K562 (cell line): ENCODE results near the gene VPS37D. TPM values are rescaled to one million over a fixed set of nuclear protein-coding genes. Genes with fewer than 3 reads are reported as not detected.

ENCODE experiments used
- ARHGAP35 ChIP-seq: fragments of 450-650 bp; IDR thresholded peaks from 2 replicates; pipeline ENCODE4 v1.6.1; 2018; ENCODE audit not compliant: partially characterized antibody
- ARID1B ChIP-seq: fragments of 450-650 bp; IDR thresholded peaks from 2 replicates; pipeline ENCODE4 v1.6.1; 2016; ENCODE audit warnings: antibody characterized with exemption, mild to moderate bottlenecking, inconsistent platforms
- ATF1 ChIP-seq, 2 experiments: fragments of 450-650 bp in 1 of 2; IDR thresholded peaks; 2 replicates each; pipeline ENCODE4 v1.6.1; 2016; ENCODE audit warnings: missing compliant biosample characterization in 1 of 2, missing genetic modification characterization in 1 of 2
- BACH1 ChIP-seq: fragments of 200-800 bp; sonication (Bioruptor generic); IDR thresholded peaks from 2 replicates; pipeline ENCODE4 v1.6.1; 2016; ENCODE audit warnings: missing genetic modification characterization, missing compliant biosample characterization
- CBFB ChIP-seq: sonication (generic); formaldehyde crosslinking; IDR thresholded peaks from 2 replicates; pipeline ENCODE4 v1.4.0; 2020; ENCODE audit warnings: mild to moderate bottlenecking, missing genetic modification reagents
- CLOCK ChIP-seq: fragments of 250-450 bp; sonication (Bioruptor Pico); IDR thresholded peaks from 2 replicates; pipeline ENCODE4 v1.4.0; 2020; ENCODE audit warnings: mild to moderate bottlenecking, moderate library complexity, borderline replicate concordance
- DACH1 ChIP-seq: fragments of 450-650 bp; IDR thresholded peaks from 2 replicates; pipeline ENCODE4 v1.6.1; 2018; ENCODE audit not compliant: partially characterized antibody
- EZH2 ChIP-seq: IDR thresholded peaks from 2 replicates; pipeline ENCODE4 v1.6.1; 2012; ENCODE audit warnings: low read depth, mild to moderate bottlenecking, inconsistent platforms, low read length, borderline replicate concordance
- GABPB1 ChIP-seq: sonication (generic); formaldehyde crosslinking; IDR thresholded peaks from 2 replicates; pipeline ENCODE4 v1.8.0; 2022; ENCODE audit warnings: mild to moderate bottlenecking, missing genetic modification reagents
- IRF1 ChIP-seq: sonication (generic); formaldehyde crosslinking; IDR thresholded peaks from 2 replicates; pipeline ENCODE4 v1.8.0; 2022; ENCODE audit warnings: missing genetic modification reagents, mild to moderate bottlenecking, borderline replicate concordance
- MIER1 ChIP-seq: fragments of 450-650 bp; IDR thresholded peaks from 2 replicates; pipeline ENCODE4 v1.6.1; 2016; ENCODE audit warnings: antibody characterized with exemption, mild to moderate bottlenecking, low read depth
- NFATC3 ChIP-seq: fragments of 450-650 bp; IDR thresholded peaks from 2 replicates; pipeline ENCODE4 v1.6.1; 2017; ENCODE audit warnings: mild to moderate bottlenecking
- NFIX ChIP-seq: fragments of 250-450 bp; sonication (Bioruptor Pico); IDR thresholded peaks from 2 replicates; pipeline ENCODE4 v1.4.0; 2020; ENCODE audit warnings: low read depth, mild to moderate bottlenecking, moderate library complexity
- PCBP1 ChIP-seq: fragments of 200-400 bp; formaldehyde crosslinking; IDR thresholded peaks from 2 replicates; pipeline ENCODE4 v1.6.1; 2018; ENCODE audit warnings: mild to moderate bottlenecking, low read depth, low read length; ENCODE audit not compliant: poor library complexity, severe bottlenecking
- POLR2AphosphoS5 ChIP-seq: IDR thresholded peaks from 2 replicates; pipeline ENCODE4 v1.6.1; 2011; ENCODE audit warnings: mild to moderate bottlenecking, low read depth, low read length, moderate library complexity; ENCODE audit not compliant: control insufficient read depth, insufficient read depth
- POLR3G ChIP-seq: IDR thresholded peaks from 2 replicates; pipeline ENCODE4 v1.6.1; 2011; ENCODE audit not compliant: insufficient read length, insufficient replicate concordance; ENCODE audit errors: extremely low read depth
- U2AF2 ChIP-seq: fragments of 200-400 bp; formaldehyde crosslinking; optimal IDR thresholded peaks from 2 replicates; pipeline ENCODE3; 2017; ENCODE audit warnings: low read depth, mild to moderate bottlenecking, low read length
- ZKSCAN8 ChIP-seq: fragments of 200-800 bp; sonication (Bioruptor generic); IDR thresholded peaks from 2 replicates; pipeline ENCODE4 v1.6.1; 2016; ENCODE audit warnings: missing genetic modification characterization, missing compliant biosample characterization
- ZNF717 ChIP-seq: fragments of 250-450 bp; sonication (Bioruptor Pico); IDR thresholded peaks from 2 replicates; pipeline ENCODE4 v1.5.0; 2021
- polyA plus RNA-seq, 8 experiments: library from polyadenylated mRNA; depleted of rRNA in 4 of 8; stranded (reverse) in 5 of 8; unstranded in 3 of 8; fragments of >200 nt; fragmentation: Nextera tagmentation in 2 of 8; fragmentation: Illumina TruSeq in 1 of 8; extraction: Ambion mirVana in 2 of 8; extraction: Trizol in 1 of 8; gene quantifications; 2 replicates each; pipeline versions ENCODE4 v1.2.1 to v1.2.3, GENCODE V29; 2011 to 2014; ENCODE audit warnings: inconsistent platforms in 1 of 8, missing spikeins in 1 of 8
- total RNA-seq, 7 experiments: library from RNA; depleted of rRNA in 6 of 7; stranded (reverse); fragments of >200 nt in 6 of 7; fragmentation: Illumina TruSeq in 2 of 7; extraction: Trizol in 2 of 7; gene quantifications; 2 replicates each; pipeline versions ENCODE4 v1.2.1 to v1.2.3, GENCODE V29; 2011 to 2021; ENCODE audit warnings: low replicate concordance in 1 of 7

The VPS37D gene
- total and polyA plus RNA-seq, 9 of the 15 experiments (the other 6 are each of a cell fraction or from before 2014, with no cell fraction given), result 0.25 to 2.3 (median 1.0) TPM; not detected in 3

- TF ChIP-seq NFATC3 (peak; percentile 75; the same call in 1 of the 2 replicates), BACH1 (tag) (no peak), GABPB1 (CRISPR knock-in tag) (no peak), IRF1 (CRISPR knock-in tag) (no peak), POLR2AphosphoS5 (no peak), DACH1 (no peak), PCBP1 (peak; percentile 46), NFIX (CRISPR knock-in tag) (no peak), ARID1B (no peak), CLOCK (no peak), ZKSCAN8 (CRISPR knock-in tag) (no peak), MIER1 (no peak), ATF1 (CRISPR knock-in tag; IDR thresholded peaks at IDR 0.05) (no peak), ATF1 (tag; IDR thresholded peaks at IDR 0.05) (no peak), ZNF717 (CRISPR knock-in tag) (no peak), EZH2 (no peak), U2AF2 (no peak), CBFB (no peak), POLR3G (no peak), ARHGAP35 (no peak)
These were observed 51.5 kb downstream of the VPS37D start, which contains the start of gene STX1A (continued) for GRCh38 chr7:73718905-73719805.
